ENCODE results near the gene ABR. TPM values are rescaled to one million over a fixed set of nuclear protein-coding genes. Genes with fewer than 3 reads are reported as not detected.

The ABR gene
- total and polyA plus RNA-seq, 2 of the 13 experiments (the other 11 are each of a cell fraction or from before 2014, with no cell fraction given): 12.4 to 40.4 TPM

GRCh38 chr17:986322-986929 is 193.4 kb downstream of the ABR start:
- H3K9me3 ChIP-seq (ENCODE audit: low read length): no peaks in the 10 kb centered on the region
- intact Hi-C loops (cut with micrococcal nuclease; ENCODE audit: unreplicated experiment) (loop anchor here (1.0 kb wide), 1 partner anchor 10 kb away; no protein-coding TSS in a partner anchor), in situ Hi-C loops (cut with HindIII; ENCODE audit: extremely low pct_ligation_motif_present, low pct_unique_long_range_greater_than_20kb) (no loop called here)
- ChIA-PET CTCF (ENCODE audit: low intra/inter-chr PET ratio, low total read pairs) (no interaction called here), POLR2A (no interaction called here)
- H3K27me3 ChIP-seq (ENCODE audit: control insufficient read depth in 1 of 2, insufficient read depth in 2 of 2, low read length in 2 of 2): peaks cover 0 to 6% of the 10 kb centered on the region in 2 experiments; a peak in 1 of 5 replicates
- no peaks in the 10 kb centered on the region for H3K79me2 ChIP-seq (ENCODE audit: insufficient read depth, low read length)
- WGBS (ENCODE audit: low lambda C conversion rate): 67% methylated on average over 4 of the region's 6 CpGs
- no TSS peak for BruUV-seq (replicated peaks)
- H3K9ac ChIP-seq (ENCODE audit: insufficient read depth, low read depth, low read length): no peak overlapping the region
- H3K4me3 ChIP-seq (replicated peaks in 1 of 3; ENCODE audit: insufficient read depth in 1 of 3, low read depth in 2 of 3, low read length in 3 of 3): 0 out of 6 replicates have a peak overlapping the region, but pooled peaks of 1 of the 3 experiments have one; percentile 2
- H3K4me1 ChIP-seq (ENCODE audit: insufficient read depth, low read length): peaks cover 35% of the 10 kb centered on the region
- H3K4me2 ChIP-seq (ENCODE audit: low read depth, low read length): peak overlapping the region; percentile 54
- peak overlapping the region; percentile 35 for H2AFZ ChIP-seq (ENCODE audit: low read length)
- H3K36me3 ChIP-seq (replicated peaks in 1 of 2; ENCODE audit: control insufficient read depth in 1 of 2, insufficient read depth in 2 of 2, low read length in 2 of 2): no peaks in the 10 kb centered on the region
- FAIRE-seq: peak; percentile 26
- ATAC-seq: peak; percentile 82
- peak; percentile 81 for DNase-seq (ENCODE audit: low spot score)
- no peaks in the 10 kb centered on the region for H4K20me1 ChIP-seq (ENCODE audit: insufficient read depth, low read length)
- peak overlapping the region; percentile 46 for H3K27ac ChIP-seq (ENCODE audit: extremely low read length, insufficient read depth, low read length)
- TF ChIP-seq E2F2 (CRISPR knock-in tag; IDR thresholded peaks at IDR 0.05; ENCODE audit: borderline replicate concordance): no peak
- peak; percentile 74 for TF ChIP-seq BHLHE40 (IDR thresholded peaks at IDR 0.05; ENCODE audit: low read length)
- TF ChIP-seq ZBTB39 (CRISPR knock-in tag; IDR thresholded peaks at IDR 0.05): no peak
- TF ChIP-seq RARA (CRISPR knock-in tag; IDR thresholded peaks at IDR 0.05): peak; percentile 52; the same call in 1 of the 2 replicates
- TF ChIP-seq AKNA (CRISPR knock-in tag; IDR thresholded peaks at IDR 0.05; ENCODE audit: borderline replicate concordance): no peak
- TF ChIP-seq SKI (IDR thresholded peaks at IDR 0.05; ENCODE audit: partially characterized antibody): peak; percentile 70
- TF ChIP-seq NFATC3 (CRISPR knock-in tag; IDR thresholded peaks at IDR 0.05): no peak
- no peak for TF ChIP-seq ATRX (CRISPR knock-in tag; IDR thresholded peaks at IDR 0.05; ENCODE audit: borderline replicate concordance)
- TF ChIP-seq ZNF251 (CRISPR knock-in tag; IDR thresholded peaks at IDR 0.05): no peak
- no peak for TF ChIP-seq ARID5B (CRISPR knock-in tag; IDR thresholded peaks at IDR 0.05)
- TF ChIP-seq ZNF451 (CRISPR knock-in tag; IDR thresholded peaks at IDR 0.05): no peak
